ENCODE data around the gene GOLPH3L. TPM values are rescaled to one million over a fixed set of nuclear protein-coding genes. Genes with fewer than 3 reads are reported as not detected.
"Not testable (repeated sequence)": the region's sequence is repeated elsewhere in the genome, so short reads cannot be mapped to it uniquely, and the experiment has no call there.

GOLPH3L gene
- total RNA-seq, 1 donor from 2014 or later: 28.2 TPM

DNA sequence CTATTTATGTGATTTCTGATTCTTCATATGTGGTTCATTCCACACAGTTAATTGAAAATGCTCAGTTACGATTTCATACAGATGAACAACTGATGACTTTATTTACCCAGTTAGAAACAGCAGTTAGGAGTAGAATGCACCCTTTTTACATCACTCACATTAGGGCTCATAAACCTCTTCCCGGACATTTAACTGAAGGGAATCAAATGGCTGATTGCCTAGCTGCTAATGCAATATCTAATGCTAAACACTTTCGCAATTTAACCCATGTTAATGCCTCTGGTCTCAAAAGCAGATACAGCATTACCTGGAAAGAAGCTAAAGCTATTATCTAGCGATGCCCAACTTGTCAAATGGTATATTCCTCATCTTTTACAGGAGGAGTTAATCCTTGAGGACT lies 39.9 kb downstream of the GOLPH3L start:
- not testable (repeated sequence) for DNase-seq (ENCODE audit: low read depth)

DNA sequence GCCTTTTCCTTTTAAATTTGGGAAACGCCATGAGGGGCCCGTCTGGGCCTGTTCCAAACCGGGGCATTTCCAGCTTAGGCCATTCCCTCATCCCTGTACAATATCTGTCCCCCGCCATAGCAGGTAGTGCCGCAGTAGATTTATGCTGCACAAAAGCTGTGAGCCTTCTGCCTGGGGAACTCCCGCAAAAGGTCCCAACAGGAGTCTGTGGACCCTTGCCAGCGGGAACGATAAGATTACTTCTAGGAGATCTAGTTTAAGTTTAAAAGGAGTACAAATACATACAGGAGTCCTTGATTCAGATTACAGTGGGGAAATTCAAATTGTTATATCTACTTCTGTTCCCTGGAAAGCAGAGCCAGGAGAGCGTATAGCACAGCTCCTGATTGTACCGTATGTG lies 42.3 kb downstream of the GOLPH3L start:
- not testable (repeated sequence) for DNase-seq (ENCODE audit: low read depth)

DNA sequence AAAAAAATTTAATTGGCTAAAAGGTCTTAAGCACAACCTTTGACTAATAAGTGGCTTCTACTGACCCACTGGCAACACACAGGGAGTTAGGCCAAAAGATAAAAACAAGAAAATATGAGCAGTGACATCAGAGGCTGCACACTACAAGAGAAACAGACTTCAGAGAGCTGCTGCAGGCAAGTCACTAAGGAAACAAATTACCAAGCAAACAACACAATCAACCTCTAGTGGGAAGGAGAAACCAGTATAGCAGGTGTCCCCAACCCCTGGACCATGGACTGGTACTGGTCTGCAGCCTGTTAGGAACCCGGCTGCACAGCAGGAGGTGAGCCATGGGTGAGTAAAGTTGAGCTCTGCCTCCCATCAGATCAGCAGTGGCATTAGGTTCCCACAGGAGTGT lies 46.8 kb downstream of the GOLPH3L start:
- peak; percentile 41 for DNase-seq (ENCODE audit: low read depth)

DNA sequence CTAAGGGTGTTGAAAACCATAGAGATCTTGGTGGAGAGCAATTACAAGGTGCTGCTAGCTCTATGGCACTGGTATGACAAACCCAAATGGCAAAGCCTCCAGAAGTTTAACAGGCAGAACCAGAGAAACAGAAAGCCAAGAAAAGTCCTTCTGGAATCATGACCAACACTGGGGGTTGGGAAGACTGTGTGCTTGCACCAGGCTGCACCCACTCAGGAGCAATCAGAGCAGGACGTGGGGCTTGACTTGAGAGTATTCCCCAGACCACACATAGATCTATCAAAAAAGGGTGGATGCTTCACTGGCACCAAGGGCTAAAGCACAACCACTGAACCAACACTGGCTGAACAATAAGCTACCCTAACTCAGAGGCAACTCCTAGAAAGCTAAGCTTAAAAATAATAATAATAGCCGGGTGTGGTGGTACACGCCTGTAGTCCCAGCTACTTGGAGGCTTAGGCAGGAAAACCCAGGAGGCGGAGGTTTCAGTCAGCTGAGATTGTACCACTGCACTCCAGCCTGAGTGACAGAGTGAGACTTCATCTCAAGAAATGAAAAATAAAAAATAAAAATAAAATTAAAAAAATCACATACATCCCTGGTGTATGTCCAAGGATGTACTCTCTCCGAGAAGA lies 47.4 kb downstream of the GOLPH3L start:
- no peak for DNase-seq (ENCODE audit: low read depth)

DNA sequence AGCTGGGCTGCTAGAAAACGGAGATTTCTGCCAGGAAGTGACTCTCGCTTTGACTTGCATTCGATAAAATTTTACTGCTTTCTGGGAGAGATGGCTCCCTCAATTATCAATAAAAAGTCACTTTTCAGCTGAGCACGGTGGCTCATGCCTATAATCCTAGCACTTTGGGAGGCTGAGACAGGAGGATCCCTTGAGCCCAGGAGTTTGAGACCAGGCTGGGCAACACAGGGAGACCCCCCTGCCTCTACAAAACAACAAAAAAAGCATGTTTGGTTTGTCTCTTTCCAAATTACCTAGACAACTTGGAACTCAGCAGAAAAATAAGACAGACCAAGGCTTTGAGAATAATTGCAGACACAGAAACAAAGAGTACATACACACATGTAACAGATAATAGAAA lies 54.7 kb downstream of the GOLPH3L start:
- no peak for DNase-seq (ENCODE audit: low read depth)

DNA sequence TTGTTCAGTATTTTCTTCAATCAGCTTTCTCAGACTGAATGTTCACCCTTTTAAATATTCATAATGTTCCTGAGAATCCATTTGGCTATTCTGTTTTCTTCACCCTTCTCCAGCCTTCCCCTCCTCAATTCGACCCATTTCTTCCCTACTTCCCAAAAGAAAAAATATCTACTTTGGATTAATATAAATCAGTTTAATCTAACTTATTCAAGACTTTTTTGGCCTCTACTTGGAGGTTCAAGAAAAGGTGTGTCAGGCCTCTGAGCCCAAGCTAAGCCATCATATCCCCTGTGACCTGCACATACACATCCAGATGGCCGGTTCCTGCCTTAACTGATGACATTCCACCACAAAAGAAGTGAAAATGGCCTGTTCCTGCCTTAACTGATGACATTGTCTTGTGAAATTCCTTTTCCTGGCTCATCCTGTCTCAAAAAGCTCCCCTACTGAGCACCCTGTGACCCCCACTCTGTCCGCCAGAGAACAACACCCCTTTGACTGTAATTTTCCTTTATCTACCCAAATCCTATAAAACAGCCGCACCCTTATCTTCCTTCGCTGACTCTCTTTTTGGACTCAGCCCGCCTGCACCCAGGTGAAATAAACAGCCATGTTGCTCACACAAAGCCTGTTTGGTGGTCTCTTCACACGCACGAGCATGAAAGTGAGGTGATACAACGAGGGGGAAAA lies 55.7 kb downstream of the GOLPH3L start:
- not testable (repeated sequence) for DNase-seq (ENCODE audit: low read depth)

DNA sequence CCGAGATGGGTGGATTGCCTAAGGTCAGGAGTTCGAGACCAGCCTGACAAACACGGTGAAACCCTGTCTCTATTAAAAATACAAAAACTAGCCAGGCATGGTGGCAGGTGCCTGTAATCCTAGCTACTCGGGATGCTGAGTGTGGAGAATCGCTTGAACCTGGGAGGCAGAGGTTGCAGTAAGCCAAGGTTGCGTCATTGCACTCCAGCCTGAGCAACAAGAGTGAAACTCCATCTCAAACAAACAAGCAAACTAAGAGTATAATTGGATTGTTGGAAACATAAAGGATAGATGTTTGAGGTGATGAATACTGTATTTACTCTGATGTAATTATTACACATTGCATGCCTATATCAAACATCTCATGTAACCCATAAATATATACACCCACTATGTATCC lies 58.5 kb downstream of the GOLPH3L start:
- not testable (repeated sequence) for DNase-seq (ENCODE audit: low read depth)

DNA sequence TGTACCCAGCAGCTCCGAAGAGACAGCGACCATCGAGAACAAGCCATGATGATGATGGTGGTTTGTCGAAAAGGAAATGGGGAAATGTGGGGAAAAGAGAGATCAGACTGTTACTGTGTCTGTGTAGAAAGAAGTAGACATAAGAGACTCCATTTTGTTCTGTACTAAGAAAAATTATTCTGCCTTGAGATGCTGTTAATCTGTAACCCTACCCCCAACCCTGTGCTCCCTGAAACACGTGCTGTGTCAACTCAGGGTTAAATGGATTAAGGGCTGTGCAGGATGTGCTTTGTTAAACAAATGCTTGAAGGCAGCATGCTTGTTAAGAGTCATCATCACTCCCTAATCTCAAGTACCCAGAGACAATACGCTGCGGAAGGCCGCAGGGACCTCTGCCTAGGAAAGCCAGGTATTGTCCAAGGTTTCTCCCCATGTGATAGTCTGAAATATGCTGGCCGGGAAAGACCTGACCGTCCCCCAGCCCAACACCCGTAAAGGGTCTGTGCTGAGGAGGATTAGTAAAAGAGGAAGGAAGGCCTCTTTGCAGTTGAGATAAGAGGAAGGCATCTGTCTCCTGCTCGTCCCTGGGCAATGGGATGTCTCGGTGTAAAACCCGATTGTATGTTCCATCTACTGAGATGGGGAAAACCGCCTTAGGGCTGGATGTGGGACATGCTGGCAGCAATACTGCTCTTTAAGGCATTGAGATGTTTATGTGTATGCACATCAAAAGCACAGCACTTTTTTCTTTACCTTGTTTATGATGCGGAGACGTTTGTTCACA lies 61.9 kb downstream of the GOLPH3L start:
- DNase-seq (ENCODE audit: low read depth): not testable (repeated sequence)

DNA sequence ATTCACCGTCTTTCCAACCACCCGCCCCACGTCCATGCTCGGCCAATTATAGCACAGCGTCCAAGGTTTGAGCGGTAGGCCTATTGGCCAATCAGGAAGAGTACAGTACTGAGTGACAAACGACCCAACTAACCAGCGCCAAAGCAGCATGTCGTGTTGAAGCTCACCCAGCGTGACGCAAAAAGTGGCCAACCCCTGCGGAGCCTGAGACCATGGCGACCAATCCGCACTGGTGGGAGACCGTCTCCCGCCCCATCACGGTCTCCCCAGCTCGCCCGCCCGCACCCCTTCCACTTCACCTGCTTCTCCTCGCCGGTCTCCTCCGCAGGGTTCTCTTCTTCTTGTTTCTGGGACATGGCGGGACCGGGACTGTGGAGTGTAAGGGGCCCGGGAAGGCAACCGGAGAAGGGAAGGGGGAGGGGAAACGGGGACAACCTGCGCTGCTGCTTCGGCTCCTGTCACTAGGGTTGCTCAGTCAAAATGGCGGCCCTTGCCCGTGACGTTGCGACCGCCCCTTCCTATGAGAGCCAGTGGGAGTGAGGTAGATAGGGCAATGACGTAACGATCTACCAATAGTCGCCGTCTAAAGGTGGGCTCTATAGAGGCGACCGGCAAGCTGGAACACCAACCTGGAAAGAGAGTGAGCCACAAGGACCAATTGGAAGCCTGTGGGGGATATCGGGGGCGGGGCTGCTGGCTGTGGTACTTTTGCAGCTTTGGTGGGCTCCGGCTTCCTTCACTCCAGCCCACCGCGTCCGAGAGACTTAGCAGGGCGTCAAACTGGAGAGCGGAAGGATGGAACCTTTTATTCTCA lies 67.6 kb downstream of the GOLPH3L start, which contains the start of gene ENSA:
Gene ENSA (minus strand): TSS at position 498 of the 814 bp plus-strand sequence. CDS start 142 bp downstream, at position 356.
- peak; percentile 99 for DNase-seq (ENCODE audit: low read depth)

DNA sequence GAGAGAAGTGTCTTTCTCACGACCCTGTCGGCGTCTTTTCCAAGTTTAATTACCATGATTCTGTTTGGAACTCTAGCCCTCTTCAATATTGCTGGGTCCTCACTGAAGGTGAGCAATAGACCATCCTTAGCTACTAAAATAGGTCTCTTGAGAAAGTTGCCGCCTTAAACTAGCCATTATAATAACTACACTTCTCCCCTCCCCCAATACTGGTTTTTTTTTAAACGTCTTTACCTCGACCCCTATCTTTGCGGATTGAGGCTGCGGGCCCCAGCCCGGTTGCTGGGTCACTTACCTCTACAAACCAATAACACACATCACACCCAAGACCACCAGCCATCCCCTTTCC lies 68.2 kb downstream of the GOLPH3L start:
- DNase-seq (ENCODE audit: low read depth): no peak

DNA sequence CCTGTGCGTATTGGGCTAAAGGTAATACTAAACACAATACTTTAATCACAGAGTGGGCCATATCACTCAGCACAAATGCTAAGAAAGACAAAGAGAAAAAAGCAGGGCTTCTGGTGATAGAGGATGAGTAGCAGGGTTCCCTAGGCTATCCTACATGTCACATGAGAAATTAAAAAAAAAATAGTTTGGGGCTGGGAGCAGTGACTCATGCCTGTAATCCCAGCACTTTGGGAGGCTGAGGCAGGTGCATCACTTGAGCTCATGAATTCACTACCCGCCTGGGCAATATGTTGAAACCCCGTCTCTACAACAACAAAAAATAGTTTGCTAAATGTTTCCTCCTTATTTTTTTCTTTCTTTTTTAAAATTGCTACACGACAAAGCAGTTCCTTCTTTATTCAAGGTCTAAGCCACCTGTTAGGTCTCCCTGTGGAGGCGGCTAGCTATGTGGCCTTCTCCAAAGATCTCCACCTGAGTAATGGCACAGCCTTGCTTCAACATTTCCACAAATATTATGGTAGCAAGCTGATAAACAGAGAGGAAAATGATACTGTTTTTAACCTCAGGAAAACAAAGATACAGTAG lies 69.0 kb downstream of the GOLPH3L start:
- no peak for DNase-seq (ENCODE audit: low read depth)

DNA sequence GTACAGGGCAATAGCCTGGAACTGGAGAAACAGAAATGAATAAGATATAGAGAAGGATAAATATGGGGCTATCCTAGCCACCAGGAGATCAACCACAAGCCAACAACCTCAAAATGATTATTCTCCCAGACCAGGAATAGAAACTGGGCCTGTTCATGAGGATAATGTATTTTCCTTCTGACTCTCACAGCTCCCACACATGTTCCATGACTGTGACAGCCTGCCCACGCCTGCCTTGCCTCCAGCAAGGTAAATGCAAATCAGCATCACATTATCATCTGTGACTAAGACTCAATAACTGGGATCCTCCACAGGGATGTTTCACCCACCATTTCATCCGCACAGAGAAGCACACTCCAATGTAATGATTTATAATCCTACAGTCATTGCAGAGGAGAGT lies 70.8 kb downstream of the GOLPH3L start:
- peak; percentile 77 for DNase-seq (ENCODE audit: low read depth)

DNA sequence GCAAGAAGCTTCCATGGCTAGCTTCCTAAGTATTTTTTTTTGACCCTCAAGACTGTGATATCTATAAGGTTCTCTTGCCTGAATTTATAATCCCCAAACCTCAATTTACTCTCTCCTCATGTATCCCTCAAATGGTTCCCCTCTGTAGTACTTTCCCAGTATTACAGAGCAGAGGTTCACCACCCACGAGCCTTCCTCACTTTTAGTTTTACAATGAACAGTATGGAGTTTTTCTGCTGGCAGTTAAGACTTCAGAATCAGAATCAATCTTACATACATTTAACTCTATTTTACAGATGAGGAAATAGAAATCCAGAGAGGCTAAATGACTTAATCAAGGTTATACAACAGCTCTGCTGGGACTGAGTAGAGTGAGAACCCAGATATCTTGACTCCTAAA lies 72.4 kb downstream of the GOLPH3L start:
- not testable (repeated sequence) for DNase-seq (ENCODE audit: low read depth)

DNA sequence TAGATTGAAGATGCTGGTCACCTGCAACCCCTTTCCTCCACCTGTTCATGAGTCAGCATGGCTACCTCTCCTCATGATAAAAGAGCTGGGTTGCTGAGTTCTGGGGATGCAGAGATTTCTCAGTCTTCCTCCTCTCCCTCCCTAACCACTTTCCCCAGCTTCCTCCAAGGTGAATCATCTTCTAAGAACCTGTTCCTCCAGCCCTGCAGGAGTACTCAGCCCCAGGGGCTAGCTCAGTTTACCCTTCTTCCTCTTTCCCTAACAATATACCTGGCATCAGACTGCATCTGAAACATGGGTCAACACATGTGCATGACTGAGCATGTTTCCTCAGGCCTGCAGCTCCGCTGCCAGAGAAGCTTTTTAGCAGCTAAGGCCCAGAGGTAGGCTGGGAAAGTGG lies 72.8 kb downstream of the GOLPH3L start:
- DNase-seq (ENCODE audit: low read depth): peak; percentile 49

DNA sequence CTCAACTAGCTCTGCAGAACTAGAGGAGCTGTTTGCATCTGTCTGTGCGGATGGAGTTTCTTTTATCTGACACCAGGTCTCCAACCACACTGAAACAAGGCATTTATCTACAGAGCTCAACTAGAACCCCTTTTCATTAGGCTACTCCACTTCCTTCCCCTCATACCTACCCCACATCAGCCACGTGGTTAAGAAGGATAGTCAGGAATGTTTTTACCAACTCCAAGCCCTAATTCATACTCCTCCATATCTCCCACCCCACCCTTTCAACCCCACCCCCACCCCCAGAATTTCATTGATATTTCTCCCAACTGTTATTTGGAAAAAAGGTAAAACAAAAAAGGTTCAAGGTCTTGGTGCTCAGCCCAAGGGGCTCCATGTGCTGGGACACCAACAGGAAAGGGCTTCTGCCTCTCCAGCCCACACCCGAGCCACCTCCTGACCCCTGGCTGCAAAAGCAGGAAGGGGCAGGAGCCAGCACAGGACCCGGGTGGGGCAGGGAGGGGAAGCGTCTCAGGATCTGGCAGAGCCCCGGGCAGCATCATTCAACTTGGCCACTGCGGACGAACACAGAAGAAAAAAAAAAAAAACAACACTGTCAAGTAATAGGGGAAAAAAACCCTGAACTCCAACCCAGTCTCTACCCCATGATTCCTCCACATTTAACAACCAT lies 74.5 kb downstream of the GOLPH3L start:
- no peak for DNase-seq (ENCODE audit: low read depth)

DNA sequence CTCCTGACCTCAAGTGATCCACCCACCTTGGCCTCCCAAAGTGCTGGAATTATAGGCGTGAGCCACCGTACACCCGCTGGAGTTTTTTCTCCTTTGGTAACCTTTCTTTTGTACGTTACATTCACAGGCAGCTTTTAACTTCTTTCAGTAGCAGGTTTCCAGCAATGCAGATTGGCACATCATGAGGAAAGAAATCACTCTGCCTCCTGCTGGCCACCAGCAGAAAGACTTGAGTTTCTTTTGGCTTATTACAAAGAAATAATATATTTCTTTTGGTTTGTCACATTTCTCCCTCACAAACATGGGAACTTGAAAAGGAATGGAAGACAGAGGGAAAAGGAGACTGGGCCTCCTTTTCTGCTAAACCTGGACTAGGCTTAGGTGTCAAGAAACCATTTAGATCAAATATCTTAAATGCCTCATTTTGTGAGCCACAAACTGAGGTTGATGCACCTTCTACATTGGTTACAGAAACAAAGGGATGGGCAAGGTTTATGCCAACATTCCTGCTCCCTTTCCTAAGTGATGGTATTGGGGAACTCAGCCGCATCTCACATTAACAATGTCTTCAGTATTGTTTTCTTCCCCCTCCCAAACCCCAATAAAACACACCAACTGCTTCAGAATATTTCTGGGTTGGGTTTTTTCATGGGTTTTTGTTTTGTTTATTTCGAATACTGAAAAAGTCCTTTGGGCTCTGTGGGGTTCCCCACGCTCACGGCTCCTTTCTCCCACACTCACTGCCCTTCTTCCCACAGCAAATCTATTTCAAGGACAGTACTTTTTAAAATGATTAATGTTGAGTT lies 75.3 kb downstream of the GOLPH3L start:
- peak; percentile 77 for DNase-seq (ENCODE audit: low read depth)

DNA sequence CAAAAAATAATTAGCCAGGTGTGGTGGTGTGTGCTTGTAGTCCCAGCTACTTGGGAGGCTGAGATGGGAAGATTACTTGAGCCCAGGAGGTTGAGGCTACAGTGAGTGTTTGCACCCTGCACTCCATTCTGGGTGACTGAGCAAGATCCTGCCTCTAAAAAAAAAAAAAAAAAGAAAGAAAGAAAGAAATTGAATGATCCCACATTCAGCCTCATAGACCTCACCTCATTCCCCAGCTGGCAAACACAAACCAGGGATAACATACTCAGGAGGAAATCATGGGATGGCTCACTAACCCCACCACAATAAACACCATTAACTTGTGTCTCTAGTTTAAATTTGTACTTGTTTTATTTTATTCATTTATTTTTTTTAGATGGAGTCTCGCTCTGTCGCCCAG lies 76.0 kb downstream of the GOLPH3L start:
- peak; percentile 55 for DNase-seq (ENCODE audit: low read depth)

DNA sequence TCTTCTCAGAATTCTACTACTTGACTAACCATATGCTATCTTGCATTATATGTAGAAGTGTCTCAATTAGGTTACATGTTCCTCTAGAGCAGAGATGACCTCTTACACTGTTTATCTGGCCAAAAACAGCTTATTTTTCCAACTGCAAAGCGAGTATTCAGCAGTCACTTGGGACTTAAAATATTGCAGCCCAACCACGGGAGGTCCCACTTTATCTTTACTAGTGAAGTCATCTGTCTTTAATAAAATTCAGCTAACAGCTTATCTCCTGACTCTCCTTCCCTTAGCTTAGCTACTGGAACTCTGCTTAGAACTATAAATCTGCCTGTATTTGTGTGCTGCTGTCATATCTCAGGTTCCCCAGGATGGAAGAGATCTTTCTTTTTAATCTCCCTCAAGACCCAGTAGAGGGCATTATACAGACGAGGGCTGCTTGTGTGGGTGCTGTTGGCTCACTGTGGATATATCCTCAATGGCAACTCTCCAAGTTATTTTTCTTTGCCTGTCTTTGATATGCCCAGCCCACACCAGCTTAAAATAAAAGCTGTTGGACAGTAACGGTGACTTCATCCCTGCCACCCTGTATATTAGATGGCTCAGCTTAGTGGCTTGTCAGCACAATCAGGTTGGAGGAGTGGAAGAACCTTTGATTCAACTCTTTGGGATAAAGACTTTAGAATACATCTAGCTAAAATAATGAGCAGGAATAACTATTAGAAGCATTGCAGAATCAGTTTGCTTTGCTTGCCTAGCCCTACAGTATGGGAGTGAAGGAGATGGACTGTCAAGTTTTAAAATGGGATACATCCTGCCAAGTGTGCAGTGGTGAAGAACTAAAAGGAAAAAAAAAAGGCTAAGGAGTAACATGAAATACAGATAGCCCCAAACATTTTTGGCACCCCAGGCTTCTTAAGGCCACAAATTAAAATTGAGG lies 77.1 kb downstream of the GOLPH3L start:
- DNase-seq (ENCODE audit: low read depth): peak; percentile 86

All from renal cortical epithelial cell (primary cell).